ENCODE measurements around the gene MCOLN1. TPM values are rescaled to one million over a fixed set of nuclear protein-coding genes. Genes with fewer than 3 reads are reported as not detected.
"Not testable (repeated sequence)": the region's sequence is repeated elsewhere in the genome, so short reads cannot be mapped to it uniquely, and the experiment has no call there.

Gene MCOLN1
- total RNA-seq, 1 donor: 12.0 TPM

DNA sequence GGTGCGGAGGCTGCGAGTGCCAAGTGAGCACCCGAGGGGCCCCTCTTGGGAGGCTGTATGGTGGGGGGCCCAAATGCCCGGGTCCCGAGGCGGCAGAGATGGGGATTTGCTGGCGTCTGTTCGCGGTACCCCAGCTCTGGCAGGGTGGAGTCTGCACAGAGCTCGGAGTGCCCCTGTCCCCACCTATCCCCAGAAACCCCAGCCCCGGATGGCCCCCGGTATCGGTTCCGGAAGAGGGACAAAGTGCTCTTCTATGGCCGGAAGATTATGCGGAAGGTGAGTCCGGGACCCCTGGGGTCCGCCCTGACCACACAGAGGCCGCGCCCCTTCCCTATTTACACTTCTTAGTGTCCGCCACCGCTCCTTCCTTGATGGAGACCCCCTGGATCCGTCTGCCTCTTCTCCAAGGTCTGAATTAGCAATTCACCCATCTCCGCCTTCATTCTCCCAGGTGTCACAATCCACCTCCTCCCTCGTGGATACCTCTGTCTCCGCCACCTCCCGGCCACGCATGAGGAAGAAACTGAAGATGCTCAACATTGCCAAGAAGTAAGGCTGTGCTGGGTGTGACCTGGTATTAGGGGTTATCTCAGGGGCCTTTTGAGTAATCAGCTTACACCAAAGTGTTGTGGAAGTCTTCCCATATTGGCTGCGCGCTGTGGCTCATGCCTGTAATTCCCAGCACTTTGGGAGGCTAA, 13.7 kb downstream of the MCOLN1 start:
- no peak for DNase-seq (ENCODE audit: low read depth)
- no peak for TF ChIP-seq CTCF (IDR thresholded peaks at IDR 0.05; ENCODE audit: insufficient read depth, low read length)

GRCh38 chr19:7538990-7539389, 16.6 kb downstream of the MCOLN1 start:
- not testable (repeated sequence) for H3K4me3 ChIP-seq (ENCODE audit: low read depth, low read length)

More for the DNA sequence above, 13.7 kb downstream of the MCOLN1 start:
- peak overlapping the region; percentile 99 for H3K4me3 ChIP-seq (ENCODE audit: low read depth, low read length)

GRCh38 chr19:7539827-7540425, 17.5 kb downstream of the MCOLN1 start:
- DNase-seq (ENCODE audit: low read depth): no peak
- H3K4me3 ChIP-seq (ENCODE audit: low read depth, low read length): no peak overlapping the region
- no peak for TF ChIP-seq CTCF (IDR thresholded peaks at IDR 0.05; ENCODE audit: insufficient read depth, low read length)

More at GRCh38 chr19:7538990-7539389, 16.6 kb downstream of the MCOLN1 start:
- DNase-seq (ENCODE audit: low read depth): not testable (repeated sequence)

GRCh38 chr19:7540761-7541474, 18.5 kb downstream of the MCOLN1 start:
- no peak for DNase-seq (ENCODE audit: low read depth)
- TF ChIP-seq CTCF (IDR thresholded peaks at IDR 0.05; ENCODE audit: insufficient read depth, low read length): no peak
- H3K4me3 ChIP-seq (ENCODE audit: low read depth, low read length): no peak overlapping the region

- no peak for TF ChIP-seq CTCF (IDR thresholded peaks at IDR 0.05; ENCODE audit: insufficient read depth, low read length)
- no peak for DNase-seq (ENCODE audit: low read depth)
Measured at GRCh38 chr19:7541475-7541824, 19.0 kb downstream of the MCOLN1 start.

GRCh38 chr19:7541828-7542443, 19.5 kb downstream of the MCOLN1 start:
- no peak overlapping the region for H3K4me3 ChIP-seq (ENCODE audit: low read depth, low read length)
- no peak for TF ChIP-seq CTCF (IDR thresholded peaks at IDR 0.05; ENCODE audit: insufficient read depth, low read length)
- DNase-seq (ENCODE audit: low read depth): no peak

More at GRCh38 chr19:7541475-7541824, 19.0 kb downstream of the MCOLN1 start:
- H3K4me3 ChIP-seq (ENCODE audit: low read depth, low read length): no peak overlapping the region
